ENCODE data around the gene TRIM39.
"Not testable (repeated sequence)": the region's sequence is repeated elsewhere in the genome, so short reads cannot be mapped to it uniquely, and the experiment has no call there.

The TRIM39 gene

DNA sequence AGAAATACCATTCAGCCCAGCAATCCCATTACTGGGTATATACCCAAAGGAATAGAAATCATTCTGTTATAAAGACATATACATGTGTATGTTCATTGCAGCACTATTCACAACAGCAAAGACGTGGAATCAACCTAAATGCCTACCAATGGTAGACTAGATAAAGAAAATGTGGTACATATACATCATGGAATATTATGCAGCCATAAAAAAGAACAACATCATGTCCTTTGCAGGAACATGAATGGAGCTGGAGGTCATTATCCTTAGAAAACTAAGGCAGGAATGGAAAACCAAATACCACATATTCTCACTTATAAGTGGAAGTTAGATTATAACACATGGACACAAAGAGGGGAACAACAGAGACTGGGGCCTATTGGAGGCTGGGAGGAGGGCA lies 42.6 kb downstream of the TRIM39 start:
- DNase-seq: not testable (repeated sequence)

DNA sequence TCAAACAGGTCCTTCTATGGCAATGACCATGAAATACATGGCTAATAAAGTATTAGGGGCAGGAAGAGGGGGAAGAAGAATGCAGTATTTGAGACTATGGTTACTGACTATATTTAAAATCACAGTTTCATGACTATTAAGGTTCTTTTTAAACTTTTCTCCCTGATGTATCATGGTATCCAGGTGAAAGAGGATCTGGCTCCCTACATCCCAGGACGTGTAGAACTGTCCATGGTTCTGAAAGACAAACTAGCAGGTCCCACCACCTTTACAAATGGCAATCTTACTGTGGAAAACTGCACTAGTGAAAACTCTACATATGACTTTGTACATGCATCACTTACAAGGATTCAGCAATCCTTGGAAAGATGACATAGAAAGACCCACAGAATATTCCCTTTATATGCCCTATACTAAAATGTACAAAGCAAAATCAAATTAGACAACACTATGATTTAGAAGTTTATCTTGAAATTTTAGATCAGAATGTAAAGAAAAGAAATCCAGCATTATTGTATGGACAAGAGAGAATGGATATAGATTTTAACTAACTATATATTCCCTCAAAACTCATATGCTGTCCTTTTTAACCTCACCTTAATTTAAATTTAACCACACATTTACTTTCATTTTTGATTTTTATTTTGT lies 51.7 kb downstream of the TRIM39 start:
- no peak for DNase-seq

DNA sequence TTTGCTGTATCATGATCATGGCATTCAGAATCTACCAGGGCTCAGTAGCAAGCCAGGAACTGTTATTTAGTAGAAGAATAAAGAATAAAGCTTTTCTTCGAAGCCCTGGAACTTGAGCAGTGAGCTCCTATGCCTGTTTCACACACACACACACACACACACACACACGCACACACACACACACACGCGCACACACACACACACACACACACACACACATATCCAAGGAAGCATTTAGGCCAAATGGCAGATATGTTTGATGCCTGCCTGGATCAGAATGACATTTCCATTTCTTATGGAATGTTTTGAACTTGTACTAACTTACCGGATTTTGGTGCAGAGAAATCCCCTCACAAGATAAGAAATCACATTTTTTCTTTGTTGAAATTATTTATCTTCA lies 53.7 kb downstream of the TRIM39 start:
- no peak for DNase-seq

DNA sequence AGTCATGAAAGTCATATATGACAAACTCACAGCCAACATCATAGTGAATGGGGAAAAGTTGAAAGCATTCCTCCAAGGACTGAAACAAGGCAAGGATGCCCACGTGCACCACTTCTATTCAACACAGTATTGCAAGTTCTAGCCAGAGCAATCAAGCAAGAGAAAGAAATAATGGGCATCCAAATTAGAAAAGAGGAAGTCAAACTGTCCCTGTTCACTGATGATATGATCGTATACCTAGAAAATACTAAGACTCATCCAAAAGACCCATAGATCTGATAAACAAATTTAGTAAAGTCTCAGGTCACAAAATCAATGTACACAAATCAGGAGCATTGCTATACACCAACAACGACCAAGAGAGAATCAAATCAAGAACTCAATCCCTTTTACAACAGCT lies 59.4 kb downstream of the TRIM39 start:
- no peak for DNase-seq

DNA sequence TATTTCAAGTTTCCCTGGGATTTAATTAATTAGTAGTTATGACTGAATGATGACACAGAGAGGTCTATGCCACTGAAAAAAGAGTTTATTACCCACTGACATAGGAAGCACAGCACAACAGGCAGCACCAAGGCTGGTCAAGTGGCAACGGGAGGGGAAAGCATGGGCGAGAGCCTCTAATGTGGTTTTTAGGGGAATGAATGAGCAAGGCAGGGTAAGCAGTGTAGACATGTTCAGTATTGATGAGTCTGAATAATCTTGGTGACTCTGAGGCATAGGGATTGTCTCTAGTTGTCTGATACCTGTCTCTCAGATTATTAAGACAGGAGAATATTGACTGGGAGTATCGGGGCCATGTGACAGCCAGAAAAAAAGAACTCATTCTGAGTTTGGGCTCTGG lies 64.5 kb downstream of the TRIM39 start:
- no peak for DNase-seq
